ACHN (cell line): ENCODE measurements around the gene N4BP3.
A peak's percentile ranks its signal among the peaks of the same experiment; 100 is the strongest.
"Not testable (repeated sequence)": the region's sequence is repeated elsewhere in the genome, so short reads cannot be mapped to it uniquely, and the experiment has no call there.

Experiments used
- DNase-seq: peaks from one replicate; pipeline ENCODE4 v3.0.0-alpha.2; 2015
- in situ Hi-C: cut with HindIII; loops from 2 replicates; pipeline ENCODE4 v1.10.0; 2017; ENCODE audit warnings: low sequenced_read_pairs, low pct_ligation_motif_present, low pct_unique_long_range_greater_than_20kb

Gene N4BP3

DNA sequence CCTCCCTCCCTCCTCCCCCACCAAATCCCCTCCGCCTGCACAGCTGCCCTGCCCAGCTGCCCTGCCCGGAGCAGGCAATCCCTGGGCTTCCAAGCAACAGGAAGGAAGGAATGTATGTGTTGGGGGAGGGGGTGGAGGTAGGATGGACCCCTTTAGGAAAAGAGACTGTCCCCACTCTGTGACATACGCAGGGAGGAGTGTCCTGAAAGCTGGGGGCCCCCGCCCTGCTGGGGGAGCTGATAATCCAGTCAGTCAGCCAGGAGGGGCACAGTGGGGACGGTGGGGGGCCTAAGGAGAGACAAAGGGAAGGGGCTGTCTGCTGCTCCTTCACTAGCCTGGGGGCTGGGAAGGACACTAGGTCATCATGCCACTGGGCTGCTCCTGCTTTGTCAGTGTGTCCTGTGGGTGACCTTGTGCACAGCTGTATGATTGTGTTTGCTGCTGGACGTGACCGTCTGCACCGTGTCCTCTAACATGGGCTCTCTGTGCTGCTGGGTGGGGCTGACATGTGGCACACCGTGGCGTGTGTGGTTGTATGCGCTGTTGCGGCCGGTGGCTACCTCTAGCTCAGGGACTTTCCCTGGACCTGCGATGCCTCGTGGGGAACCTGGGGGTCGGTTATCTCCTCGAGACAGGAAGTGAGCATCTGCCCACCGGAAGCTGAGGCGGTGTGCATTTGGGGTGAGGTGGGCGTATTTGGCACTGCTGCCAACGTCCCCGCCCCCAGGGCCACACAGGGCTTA is 3.0 kb downstream of the N4BP3 start:
- no peak for DNase-seq
- in situ Hi-C loops, result no loop called here

GRCh38 chr5:178117923-178118701 is 4.8 kb downstream of the N4BP3 start:
- DNase-seq, result no peak
- in situ Hi-C loops, result no loop called here

DNA sequence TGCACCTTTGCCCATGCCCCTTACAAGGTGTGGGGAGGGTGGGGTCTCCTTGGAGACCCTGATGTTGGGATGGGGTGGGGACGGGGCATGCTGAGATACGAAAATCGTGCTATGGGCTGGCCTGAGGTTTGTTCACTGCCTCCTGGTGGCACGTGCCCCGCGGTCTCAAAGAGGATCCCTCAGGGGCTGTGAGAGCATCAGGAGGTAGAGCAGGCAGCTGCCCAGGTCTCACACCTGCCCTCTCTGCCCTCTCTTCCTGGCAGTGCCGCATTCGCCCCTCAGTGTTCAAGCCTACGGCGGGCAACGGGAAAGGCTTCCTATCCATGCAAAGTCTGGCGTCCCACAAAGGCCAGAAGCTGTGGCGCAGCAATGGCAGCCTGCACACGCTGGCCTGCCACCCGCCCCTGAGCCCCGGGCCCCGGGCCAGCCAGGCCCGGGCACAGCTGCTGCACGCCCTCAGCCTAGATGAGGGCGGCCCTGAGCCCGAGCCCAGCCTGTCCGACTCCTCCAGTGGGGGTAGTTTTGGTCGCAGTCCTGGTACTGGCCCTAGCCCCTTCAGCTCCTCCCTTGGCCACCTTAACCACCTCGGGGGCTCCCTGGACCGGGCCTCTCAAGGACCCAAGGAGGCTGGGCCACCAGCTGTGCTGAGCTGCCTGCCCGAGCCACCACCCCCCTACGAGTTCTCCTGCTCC is 6.7 kb downstream of the N4BP3 start:
- in situ Hi-C loops, result no loop called here
- DNase-seq, result no peak

- DNase-seq, result peak; percentile 44
- in situ Hi-C loops, result no loop called here
Measured at GRCh38 chr5:178120607-178121357, 7.5 kb downstream of the N4BP3 start.

DNA sequence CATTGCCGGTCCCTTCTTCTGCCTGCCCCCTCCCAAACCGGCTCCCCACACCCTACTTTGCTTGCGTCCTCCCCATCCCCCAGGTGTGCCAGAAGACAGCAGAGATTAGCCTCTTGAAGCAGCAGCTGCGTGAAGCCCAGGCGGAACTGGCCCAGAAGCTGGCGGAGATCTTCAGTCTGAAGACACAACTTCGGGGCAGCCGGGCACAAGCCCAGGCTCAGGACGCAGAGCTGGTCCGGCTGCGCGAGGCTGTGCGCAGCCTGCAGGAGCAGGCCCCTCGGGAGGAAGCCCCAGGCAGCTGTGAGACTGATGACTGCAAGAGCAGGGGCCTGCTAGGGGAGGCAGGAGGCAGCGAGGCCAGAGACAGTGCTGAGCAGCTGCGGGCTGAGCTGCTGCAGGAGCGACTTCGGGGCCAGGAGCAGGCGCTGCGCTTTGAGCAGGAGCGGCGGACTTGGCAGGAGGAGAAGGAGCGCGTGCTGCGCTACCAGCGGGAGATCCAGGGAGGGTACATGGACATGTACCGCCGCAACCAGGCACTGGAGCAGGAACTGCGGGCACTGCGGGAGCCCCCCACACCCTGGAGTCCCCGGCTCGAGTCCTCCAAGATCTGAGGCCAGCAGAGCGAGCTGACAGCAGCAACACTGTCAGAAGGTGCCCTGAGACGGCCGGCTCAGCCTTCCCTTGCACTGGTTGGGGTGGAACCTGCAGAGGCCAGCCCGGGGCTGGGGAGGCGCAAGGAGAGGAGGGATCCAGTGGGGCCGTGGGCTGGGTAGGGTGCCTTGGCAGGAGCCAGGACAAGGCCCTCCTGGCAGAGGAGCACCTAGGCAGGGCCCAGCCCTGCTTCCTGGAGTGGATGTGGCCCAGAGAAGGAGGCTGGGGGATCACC is 8.3 kb downstream of the N4BP3 start:
- DNase-seq, result no peak
- in situ Hi-C loops, result no loop called here

- in situ Hi-C loops, result no loop called here
- no peak for DNase-seq
Measured at GRCh38 chr5:178122346-178122745, 9.0 kb downstream of the N4BP3 start.

DNA sequence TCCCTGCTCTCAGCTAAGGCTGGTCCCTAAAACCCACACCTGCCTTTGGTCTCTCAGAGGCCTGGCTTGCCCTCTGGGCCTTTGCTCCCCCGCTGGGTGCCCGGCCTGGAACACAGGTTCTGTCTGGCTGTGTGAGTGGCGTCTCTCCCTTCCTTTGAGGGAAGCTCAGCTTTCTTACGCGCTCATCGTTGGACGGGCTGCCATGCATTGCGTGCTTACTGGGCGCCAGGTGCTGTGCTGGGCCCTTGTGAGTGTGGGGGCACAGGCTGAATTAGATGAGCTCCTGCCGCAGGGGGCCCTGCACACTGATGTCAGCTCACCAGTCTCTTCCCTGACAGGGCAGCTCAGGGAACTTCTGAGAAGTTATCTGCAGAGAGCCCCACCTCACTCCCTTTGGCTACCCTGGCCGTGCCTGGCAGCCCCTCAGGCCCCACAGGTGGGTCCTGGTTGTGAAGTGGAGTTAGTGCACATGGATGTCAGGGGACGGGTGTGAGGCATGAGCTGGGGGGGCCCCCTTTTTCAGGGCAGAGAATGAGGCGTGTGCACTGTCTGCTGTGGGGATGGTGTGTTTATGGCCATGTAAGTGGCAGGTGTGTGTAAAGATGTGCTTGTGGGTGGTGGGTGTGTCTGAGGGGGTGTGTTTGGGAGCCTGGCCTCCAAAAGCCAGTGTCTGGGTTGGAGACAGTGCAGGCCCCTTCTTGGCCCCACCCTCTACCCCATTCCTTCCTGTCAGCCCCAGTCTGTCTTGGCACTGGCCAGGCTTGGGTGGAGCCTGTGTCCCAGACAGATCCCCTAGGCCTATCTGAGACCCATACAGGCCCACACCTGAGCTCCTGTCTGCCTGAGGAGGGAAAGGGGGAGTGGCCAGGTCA is 10.0 kb downstream of the N4BP3 start:
- in situ Hi-C loops, result no loop called here
- DNase-seq, result no peak

DNA sequence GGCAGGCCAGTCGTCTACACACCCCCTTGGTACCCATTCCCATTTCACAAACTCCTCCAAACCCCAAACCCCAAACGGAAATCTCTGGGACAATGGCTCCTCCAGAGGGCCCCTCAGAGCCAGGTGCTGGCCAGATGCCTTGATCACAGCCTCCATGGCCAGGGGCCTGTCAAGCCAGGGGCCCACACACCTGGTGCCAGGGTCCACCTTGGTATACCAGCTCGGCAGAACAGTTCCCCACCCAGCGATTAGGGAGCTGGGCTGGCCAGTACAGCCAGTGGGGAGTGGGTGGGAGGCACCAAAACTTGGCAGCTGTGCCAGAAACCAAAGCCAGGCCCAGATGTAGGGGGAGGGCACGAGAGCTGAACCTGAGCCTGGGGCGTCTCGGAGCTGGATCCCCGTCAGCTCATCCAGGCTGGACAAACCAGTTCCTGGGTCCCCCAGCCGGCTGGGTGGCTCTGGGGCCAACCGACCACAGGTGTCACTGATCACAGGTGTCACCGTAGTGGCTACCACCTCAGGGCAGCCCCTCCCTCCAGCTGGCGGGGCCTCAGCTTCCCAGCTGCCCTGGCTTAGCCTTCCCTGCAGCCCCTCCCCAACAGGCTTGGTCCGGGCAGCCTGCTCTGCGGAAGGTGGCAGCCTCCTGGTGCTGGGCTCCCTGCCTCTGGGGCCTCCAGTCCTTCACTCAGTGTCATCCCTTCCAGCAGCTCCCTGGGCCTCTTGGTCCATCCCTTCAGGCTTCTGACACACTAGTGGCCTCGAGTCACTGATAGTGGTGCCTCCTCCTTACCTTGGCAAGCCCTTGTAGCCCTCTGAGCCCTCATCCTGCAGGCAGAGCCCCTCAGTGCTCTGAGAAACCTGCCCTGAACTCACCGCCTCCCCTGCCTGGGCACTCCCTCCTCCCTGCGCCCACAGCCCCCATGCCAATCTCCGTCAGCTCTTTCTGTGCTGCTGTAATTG is 10.9 kb downstream of the N4BP3 start:
- in situ Hi-C loops, result no loop called here
- DNase-seq, result no peak

- in situ Hi-C loops, result no loop called here
- no peak for DNase-seq
Measured at GRCh38 chr5:178125253-178125906, 12.0 kb downstream of the N4BP3 start.

- DNase-seq, result no peak
- in situ Hi-C loops, result no loop called here
Measured at GRCh38 chr5:178126556-178126955, 13.2 kb downstream of the N4BP3 start.

DNA sequence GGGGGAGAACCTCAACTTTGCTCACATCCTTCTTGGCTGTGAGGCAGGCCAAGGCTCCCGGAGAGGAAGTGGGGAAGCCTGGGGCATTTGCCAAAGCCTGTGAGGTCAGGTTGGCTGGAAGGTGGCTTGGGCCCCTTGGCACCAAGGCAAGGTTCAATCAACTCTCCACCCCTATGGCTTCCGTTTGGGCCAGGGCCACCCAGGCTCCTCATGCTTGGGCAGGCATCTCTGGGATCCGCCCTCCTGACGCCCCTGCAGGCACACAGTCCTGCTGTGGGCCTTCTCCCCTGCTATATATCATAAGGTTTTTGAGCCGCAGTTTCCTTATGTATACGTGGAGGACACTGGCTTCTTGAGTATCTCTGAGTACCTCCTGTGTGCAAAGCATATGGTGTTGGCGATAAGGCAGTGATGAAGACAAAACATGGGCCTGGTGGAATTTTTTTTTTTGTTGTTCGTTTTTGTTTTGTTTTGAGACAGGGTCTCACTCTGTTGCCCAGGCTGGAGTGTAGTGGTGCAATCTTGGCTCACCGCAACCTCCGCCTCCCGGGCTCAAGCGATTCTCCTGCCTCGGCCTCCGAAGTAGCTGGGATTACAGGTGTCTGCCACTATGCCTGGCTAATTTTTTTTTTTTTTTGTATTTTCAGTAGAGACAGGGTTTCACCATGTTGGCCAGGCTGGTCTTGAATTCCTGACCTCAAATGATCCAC is 14.1 kb downstream of the N4BP3 start:
- in situ Hi-C loops, result not testable (repeated sequence)

DNA sequence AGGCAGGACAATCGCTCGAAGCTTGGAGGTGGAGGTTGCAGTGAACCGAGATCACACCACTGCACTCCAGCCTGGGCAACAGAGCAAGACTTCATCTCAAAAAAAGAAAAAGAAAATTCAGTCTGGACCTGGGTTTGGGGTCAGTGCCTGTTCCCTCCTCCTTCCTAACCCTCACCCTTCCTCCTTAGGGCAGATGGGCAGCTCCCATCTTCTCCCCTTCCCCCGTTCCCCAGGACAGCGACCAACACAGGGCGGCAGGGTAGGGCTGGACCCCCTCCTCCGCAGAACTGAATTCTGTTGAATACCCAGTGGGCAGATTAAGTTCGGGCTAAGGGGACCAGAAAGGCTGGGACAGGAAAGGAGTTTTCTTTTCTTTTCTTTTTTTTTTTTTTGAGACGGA is 16.0 kb downstream of the N4BP3 start:
- in situ Hi-C loops, result no loop called here
- no peak for DNase-seq

More for the DNA sequence above, 14.1 kb downstream of the N4BP3 start:
- DNase-seq, result not testable (repeated sequence)

- peak; percentile 10 for DNase-seq
- in situ Hi-C loops, result not testable (repeated sequence)
Measured at GRCh38 chr5:178130234-178130575, 16.9 kb downstream of the N4BP3 start.

DNA sequence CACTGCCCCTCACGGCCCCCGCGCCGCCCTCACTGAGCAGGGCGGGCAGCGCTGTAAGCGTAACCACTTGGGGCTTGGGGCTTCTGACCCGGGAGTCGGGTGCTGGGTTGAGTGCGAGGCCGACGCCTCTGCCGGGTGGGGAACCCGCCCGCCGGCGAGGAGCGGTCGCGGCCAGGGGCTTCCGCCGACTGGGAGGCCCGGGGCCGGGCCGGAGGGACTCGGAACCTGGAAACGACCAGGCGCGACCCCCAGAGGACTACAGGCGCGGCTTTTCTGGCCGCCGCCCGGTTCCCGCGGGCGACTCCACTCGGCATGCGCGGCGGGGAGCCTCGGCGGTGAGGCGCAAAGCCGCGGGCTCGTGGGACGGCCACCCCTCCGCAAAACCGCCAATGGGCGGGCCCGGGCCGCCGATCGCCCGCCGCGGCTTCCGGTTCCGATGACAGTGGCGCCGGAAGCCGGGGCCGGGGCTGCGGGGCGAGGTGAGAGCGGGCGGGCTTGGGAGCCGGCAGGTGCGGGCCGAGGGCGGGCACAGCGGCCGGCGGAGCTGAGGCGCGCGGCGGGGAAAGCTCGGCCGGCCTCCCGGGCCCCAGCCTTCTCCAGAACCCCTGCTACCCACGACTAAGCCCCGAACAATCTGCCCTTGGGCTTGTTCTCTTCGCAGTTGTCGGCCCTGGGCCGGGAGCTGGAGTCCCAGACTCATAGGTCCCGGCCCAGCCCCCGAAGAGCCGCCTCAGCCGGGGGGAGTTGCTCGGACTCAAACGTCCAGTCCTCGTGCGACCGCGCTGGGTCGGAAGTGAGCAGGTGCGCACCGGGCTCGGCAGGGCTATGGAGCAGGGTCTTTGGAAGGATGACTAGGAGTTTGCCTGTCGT is 17.5 kb downstream of the N4BP3 start, which contains the start of gene RMND5B:
TSS of gene RMND5B (plus strand) at position 439 of the 870 bp plus-strand sequence. CDS start 7,106 bp downstream, outside the sequence.
- in situ Hi-C loops, result no loop called here
- DNase-seq, result peak; percentile 79
